22Rv1 (cell line): ENCODE measurements around the gene VEZF1.

ENCODE experiments used
- H3K27ac ChIP-seq: fragments of 450-650 bp; 2 replicates; pipeline ENCODE4 v1.5.1; 2017
- CTCF ChIP-seq: fragments of 450-650 bp; IDR thresholded peaks from 2 replicates; pipeline ENCODE4 v1.5.1; 2017; ENCODE audit warnings: mild to moderate bottlenecking
- ZFX ChIP-seq: fragments of 450-650 bp; IDR thresholded peaks from 2 replicates; pipeline ENCODE4 v1.6.1; 2017; ENCODE audit warnings: antibody characterized with exemption, borderline replicate concordance

VEZF1 gene

GRCh38 chr17:57941384-57942370 lies 46.4 kb downstream of the VEZF1 start:
- H3K27ac ChIP-seq: no peak overlapping the region

GRCh38 chr17:57940653-57941329 lies 47.3 kb downstream of the VEZF1 start:
- TF ChIP-seq ZFX: no peak
- TF ChIP-seq CTCF: no peak
- no peak overlapping the region for H3K27ac ChIP-seq

More at GRCh38 chr17:57941384-57942370, 46.4 kb downstream of the VEZF1 start:
- no peak for TF ChIP-seq ZFX
- no peak for TF ChIP-seq CTCF

- H3K27ac ChIP-seq: no peak overlapping the region
- TF ChIP-seq CTCF: no peak
- no peak for TF ChIP-seq ZFX
These were observed 47.8 kb downstream of the VEZF1 start for GRCh38 chr17:57940231-57940630.

GRCh38 chr17:57939797-57940196 lies 48.3 kb downstream of the VEZF1 start:
- no peak for TF ChIP-seq ZFX
- TF ChIP-seq CTCF: no peak
- no peak overlapping the region for H3K27ac ChIP-seq

GRCh38 chr17:57938061-57938502 lies 50.0 kb downstream of the VEZF1 start:
- H3K27ac ChIP-seq: no peak overlapping the region
- TF ChIP-seq CTCF (no peak), ZFX (no peak)

GRCh38 chr17:57937492-57937891 lies 50.6 kb downstream of the VEZF1 start:
- TF ChIP-seq CTCF (no peak), ZFX (no peak)
- H3K27ac ChIP-seq: no peak overlapping the region
